Measurements from ENCODE around the gene STX1B.

DNA sequence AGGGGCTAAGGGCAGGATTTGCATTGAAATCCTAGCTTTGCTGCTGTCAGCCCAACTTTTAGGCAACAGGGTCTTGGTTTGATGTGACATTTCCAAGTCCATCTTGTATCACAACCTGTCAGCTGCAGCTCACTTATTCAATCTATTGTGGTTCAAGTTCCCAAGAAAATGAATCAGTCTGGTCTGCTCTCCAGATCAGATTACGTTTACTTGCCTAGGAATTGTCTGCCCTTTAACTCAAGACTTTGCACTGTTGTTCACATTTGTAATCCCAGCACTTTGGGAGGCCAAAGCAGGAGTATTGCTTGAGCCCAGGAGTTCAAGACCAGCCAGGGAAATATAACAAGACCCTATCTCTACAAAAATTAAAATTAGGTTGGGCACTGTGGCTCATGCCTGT lies 32.9 kb upstream of the STX1B start:
- TF ChIP-seq, protein P1, sequence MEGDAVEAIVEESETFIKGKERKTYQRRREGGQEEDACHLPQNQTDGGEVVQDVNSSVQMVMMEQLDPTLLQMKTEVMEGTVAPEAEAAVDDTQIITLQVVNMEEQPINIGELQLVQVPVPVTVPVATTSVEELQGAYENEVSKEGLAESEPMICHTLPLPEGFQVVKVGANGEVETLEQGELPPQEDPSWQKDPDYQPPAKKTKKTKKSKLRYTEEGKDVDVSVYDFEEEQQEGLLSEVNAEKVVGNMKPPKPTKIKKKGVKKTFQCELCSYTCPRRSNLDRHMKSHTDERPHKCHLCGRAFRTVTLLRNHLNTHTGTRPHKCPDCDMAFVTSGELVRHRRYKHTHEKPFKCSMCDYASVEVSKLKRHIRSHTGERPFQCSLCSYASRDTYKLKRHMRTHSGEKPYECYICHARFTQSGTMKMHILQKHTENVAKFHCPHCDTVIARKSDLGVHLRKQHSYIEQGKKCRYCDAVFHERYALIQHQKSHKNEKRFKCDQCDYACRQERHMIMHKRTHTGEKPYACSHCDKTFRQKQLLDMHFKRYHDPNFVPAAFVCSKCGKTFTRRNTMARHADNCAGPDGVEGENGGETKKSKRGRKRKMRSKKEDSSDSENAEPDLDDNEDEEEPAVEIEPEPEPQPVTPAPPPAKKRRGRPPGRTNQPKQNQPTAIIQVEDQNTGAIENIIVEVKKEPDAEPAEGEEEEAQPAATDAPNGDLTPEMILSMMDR (IDR thresholded peaks at IDR 0.05): no peak
- TF ChIP-seq EP300 (IDR thresholded peaks at IDR 0.05): no peak

Measured in tibial nerve (tissue), 4 donors.